ENCODE measurements around the gene DOCK6.

The DOCK6 gene

DNA sequence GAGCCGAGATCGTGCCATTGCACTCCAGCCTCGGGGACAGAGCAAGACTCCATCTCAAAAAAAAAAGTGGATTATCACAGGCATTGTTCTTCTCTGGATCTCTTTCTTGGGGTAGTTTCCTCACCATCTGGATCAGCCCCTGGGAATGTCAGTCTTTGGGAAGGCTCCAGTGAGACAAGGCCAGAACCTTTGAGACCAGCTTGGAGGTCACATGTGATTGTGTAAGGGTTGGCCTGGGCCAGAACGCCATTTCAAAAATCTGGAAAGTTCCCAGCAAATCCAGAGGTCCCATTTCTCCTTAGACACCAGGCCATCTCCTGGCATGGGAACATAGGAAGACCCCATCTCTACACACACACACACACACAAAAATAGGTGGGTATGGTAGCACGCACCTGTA lies 37.2 kb downstream of the DOCK6 start:
- no peak for DNase-seq (ENCODE audit: low read depth)

DNA sequence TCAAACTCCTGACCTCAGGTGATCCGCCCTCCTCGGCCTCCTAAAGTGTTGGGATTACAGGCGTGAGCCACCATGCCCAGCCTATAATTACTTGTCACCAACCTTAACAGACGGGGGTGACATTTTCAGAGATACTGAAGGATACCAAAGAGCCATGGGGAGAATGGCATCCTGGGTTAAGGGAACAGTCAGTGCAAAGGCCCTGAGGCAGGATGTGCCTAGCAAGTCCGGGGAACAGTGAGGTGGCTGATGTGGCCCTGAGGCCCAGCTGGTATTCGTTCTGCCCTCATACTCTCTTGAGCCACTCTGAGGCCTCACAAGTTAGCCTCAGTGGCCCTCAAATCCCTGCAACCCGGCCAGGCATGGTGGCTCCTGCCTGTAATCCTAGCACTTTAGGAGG lies 37.9 kb downstream of the DOCK6 start:
- DNase-seq (ENCODE audit: low read depth) = no peak

DNA sequence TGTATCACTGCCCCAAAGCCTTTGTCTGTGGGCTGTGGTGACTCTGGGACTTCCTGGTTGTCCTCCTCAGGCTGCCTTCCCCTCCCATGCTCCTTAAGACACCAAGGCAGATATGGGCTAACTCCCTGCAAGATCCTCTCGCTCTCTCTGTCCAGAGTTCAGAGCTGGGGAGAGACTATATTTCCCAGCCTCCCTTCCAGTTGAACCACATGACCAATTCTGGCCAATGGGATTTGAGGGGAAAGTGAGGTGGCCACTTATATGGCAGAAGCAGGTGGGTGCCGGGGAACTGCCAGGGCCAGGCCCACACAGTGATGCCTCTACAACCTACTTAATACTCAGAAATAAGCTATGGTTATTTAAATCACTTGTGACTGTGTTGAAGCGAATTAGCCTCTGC lies 39.1 kb downstream of the DOCK6 start:
- DNase-seq (ENCODE audit: low read depth) = no peak

DNA sequence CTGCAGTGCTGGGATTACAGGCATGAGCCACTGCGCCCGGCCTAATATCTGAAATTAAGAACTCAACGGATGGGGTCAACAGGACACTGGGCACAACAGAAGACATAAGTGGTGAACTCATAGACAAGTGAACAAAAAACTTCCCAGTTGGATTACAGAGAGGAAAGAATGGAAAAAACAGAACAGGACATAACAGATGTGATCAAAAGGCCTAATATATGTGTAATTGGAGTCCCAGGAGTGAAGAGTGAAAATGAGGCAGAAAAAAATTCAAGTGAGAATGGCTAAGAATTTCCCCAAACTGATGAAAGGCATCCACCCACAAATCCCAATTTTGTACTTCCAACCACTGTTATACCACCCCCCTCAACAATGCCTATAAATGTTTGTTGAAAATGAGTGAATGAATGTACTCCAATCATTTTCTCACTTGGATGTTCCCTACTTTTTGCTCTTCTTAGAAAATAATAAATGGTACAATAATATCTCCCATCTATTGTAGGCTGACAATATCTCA lies 41.2 kb downstream of the DOCK6 start:
- no peak for DNase-seq (ENCODE audit: low read depth)

DNA sequence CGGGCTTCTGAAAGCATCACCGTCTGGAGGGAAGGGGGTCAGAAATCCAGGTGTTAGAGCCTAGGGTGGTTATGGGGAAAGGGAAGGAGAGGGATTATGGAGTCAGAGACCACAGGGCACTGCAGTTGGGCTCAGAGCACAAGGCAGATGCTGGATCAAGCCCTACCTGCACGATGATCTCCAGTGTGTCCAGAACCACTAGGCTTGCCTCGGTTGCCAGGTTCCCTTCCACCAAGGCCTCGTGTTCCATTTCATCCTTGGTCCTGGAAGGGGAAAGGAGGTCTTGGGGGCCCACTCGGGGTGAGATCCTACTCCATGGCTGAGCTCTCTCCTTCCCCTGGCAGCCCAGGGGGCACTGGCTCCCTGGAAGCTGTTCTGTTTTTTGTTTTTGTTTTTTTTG lies 47.9 kb downstream of the DOCK6 start:
- no peak for DNase-seq (ENCODE audit: low read depth)

DNA sequence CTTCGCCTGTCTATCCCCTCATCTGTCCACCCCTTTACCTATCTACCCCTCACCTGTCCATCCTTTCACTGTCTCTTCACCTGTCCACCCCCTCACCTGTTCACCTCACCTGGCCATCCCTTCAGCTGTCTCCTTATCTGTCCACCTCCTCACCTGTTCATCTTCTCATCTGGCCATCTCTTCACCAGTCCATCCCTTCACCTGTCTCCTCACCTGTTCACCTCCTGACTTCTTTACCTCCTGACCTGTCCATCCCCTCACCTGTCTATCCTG lies 51.7 kb downstream of the DOCK6 start:
- DNase-seq (ENCODE audit: low read depth) = no peak

DNA sequence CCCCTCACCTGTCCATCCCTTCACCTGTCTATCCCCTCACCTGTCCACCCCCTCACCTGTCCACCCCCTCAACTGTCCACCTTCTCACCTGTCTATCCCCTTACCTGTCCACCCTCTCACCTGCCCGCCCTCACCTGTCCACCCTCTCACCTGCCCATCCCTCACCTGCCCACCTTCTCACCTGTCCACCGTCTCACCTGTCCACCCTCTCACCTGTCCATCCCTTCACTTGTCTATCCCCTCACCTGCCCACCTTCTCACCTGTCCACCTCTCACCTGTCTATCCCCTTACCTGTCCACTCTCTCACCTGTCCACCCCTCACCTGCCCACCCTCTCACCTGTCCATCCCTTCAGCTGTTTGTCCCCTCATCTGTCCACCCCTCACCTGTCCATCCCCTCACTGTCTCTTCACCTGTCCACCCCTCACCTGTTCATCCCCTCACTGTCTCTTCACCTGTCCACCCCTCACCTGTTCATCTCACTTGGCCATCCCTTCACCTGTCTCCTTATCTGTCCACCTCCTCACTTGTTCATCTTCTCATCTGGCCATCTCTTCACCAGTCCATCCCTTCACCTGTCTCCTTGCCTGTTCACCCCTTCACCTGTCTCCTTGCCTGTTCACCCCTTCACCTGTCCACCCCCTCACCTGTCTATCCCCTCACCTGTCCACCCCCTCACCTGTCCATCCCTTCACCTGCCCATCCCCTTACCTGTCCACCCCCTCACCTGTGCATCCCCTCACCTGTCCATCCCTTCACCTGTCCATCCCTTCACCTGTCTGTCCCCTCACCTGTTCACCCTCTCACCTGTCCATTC lies 52.3 kb downstream of the DOCK6 start:
- DNase-seq (ENCODE audit: low read depth) = no peak

DNA sequence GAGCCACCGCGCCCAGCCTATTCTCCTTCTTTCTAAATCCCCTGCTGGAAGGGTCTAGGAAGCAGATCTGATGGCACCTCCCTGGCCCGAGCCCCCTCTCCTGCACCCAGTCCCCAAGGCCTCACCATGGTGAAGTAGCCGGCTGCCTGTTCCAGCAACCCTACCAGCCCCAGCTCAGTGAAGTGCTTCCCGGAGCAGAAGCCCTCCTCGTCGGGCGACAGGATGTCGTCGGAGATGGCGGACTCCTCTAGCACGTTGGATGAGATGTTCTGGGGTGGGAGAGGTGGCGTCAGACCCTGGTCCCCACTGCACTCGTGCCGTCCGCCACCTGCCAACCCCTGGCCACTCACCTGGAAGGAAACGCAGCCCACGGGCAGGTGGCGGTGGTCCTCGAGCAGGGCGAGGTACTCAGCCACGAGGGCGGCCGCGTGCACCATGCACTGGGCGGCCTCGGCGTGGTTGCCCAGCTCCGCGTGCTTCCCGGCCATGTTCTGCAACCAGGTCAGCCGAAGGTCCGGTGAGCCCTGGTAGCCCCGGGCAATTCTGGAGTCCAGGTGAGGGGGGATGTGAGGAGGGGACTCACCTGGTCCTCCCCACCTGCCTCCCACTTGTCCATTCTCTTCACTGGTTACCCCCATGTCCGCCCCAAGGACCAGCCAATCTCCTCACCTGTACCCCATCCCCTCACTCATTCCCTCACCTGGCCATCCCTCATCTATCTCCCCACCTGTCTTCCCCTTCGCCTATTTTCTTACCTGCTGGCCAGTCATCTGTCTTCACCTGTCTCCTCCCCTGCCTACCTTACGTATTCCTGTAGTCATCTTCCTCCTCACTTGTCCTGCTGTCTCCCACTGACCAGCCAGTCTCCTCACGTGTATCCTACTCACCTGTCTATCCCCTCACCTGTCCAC lies 53.5 kb downstream of the DOCK6 start:
- no peak for DNase-seq (ENCODE audit: low read depth)

DNA sequence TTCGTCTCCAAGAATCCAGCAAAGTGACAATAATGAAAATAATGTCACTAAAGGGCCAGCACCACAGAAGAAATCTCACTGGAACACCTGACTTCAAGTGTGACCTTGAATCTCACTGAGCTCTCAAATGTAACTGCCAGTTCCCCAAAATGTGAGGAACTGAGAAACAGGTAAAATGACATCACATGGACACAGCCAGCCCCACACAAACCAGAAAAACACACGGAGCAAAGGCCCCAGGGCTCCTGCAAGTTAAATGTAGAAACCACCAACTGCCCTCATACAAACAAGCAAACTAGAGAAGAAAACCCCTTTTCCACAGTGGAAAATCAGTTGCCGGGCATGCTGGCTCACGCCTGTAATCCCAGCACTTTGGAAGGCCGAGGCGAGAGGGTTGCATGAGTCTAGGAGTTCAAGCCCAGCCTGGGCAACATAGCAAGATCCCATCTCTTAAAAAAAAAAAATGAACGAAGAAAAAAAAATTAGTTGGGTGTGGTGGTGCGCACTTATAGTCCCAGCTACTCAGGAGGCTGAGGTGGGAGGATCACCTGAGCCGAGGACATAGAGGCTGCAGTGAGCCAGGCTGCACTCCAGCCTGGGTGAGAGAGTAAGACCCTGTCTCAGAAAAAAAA lies 56.3 kb downstream of the DOCK6 start:
- no peak for DNase-seq (ENCODE audit: low read depth)

DNA sequence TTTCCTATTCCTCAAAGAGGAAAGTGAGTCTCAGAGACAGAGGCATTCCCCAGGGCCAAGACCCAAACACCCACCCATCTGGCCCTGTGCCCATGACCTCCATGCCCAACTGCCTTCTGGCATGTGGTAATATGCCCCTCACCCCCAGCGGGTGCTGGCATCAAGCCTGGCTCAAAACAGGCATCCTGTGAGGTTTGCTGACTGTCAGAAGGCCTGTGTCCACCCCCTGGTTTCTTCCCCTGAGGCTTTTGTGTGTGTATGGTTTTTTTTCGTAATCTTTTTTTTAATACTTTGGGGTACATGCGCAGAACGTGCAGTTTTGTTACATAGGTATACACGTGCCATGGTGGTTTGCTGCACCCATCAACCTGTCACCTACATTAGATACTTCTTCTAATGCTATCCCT lies 57.4 kb downstream of the DOCK6 start:
- DNase-seq (ENCODE audit: low read depth) = no peak

DNA sequence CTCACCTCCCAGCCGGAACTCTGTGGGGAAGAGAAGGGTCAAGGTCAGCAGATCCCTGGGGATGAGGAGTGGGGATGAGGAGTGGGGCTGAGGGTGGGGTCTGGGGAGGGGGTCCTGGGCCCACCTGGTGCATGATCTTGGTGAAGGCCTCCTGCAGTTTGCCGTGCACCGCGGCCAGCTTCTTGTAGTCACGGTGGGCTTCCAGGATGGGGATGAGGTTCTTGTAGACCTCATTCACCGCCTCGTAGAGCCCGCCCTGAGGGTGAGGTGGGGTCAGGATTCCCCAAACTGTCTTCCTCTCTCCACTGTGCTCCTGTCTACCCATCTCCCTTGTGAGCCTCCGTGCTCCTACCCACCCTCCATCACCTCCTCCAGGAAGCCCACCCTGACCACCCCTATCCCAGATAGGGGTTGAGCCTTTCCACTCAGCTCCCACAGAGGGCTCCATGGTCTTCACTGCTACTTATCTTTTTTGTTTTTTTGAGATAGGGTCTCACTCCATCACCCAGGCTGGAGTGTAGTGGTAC lies 58.2 kb downstream of the DOCK6 start:
- no peak for DNase-seq (ENCODE audit: low read depth)

DNA sequence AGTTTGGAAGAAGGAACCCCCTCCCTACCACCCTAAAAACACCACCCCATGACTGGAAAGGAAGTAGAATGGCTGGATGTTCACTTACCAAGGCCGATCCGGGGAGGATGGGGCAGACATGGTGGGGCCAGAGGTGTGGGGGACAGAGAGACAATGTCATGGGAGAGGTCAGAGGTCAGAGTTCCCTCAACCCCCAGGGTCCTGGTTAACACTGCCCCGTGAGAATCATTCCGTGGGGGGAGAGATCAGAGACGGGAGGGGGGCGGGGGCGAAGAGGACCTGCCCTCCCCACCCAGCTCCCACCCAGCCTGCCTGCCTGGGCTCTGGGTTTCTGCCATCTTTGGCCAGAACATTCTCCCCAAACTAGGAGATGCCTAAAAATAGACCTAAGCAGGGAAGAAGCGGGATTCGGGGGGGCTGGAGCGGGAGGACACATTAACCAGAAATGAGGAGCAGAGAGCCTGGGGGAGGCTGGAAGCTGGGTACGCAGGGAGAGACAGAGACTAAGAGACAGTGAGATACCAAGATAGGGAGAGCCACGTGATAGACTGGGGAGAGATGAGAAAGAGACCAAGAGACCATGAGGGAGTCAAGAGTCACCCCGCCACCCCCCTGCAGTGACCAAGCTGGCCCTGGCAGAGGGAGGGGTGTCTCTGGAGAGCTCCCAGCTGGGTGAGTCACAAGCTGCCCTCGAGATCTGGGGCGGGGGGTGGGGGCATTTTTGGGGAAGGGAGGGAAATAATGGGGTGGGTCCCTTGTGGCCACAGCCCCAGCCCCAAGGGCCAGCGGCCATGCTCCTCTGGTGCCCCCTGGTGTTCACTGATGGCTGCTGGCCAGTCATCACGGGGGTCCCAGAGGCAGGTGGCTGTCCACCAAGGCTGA lies 58.9 kb downstream of the DOCK6 start:
- DNase-seq (ENCODE audit: low read depth) = peak; percentile 13

DNA sequence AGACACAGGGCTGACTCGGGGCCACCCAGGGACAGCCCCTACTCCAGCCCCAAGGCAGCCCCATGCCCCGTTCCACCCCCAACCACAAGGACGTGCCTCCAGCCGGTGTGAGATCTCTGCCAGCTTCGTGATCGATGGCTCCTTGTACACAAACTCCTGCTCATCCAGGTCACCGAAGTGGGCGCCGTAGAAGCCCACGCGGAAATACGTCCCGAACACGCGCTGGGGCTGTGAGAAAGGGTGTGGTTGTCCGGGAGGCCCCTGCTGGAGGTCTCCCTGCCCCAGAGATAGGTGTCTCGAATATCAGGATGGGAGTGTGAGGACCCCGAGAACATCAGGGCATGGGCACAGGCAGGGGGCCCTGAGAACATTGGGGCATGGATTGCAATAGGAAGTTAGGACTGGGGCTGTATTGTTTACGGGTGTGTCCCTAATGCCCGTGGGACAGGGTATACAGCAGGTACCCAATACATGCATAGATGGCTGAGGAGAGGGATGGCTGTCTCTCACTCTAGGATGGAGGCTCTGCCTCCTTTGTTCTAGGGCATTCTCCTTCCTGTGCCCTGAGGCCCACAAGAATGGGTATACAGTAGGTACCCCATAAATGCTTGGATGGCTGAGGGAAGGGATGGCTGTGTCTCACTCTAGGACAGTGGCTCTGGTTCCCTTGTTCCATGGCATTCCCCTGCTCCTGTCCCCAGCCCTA lies 59.7 kb downstream of the DOCK6 start:
- no peak for DNase-seq (ENCODE audit: low read depth)

DNA sequence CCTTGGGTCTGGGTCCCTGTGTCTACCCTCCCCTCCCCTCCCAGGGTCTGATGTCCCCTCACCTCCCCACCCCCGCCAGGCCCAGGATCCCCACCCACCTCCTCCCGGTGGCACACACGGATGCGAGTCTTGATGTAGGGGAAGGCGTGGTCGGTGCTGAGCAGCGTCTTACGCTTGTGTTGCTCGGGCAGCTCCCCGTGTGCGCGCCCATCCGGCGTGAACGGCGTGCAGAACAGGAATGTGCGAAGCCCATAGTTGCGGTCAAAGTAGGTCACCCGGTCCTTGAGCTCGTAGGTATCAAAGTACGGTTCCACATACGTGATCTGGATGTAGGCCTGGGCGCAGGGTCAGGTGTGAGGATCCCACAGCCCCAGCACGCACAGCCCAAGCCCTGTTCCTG lies 60.5 kb downstream of the DOCK6 start:
- no peak for DNase-seq (ENCODE audit: low read depth)

DNA sequence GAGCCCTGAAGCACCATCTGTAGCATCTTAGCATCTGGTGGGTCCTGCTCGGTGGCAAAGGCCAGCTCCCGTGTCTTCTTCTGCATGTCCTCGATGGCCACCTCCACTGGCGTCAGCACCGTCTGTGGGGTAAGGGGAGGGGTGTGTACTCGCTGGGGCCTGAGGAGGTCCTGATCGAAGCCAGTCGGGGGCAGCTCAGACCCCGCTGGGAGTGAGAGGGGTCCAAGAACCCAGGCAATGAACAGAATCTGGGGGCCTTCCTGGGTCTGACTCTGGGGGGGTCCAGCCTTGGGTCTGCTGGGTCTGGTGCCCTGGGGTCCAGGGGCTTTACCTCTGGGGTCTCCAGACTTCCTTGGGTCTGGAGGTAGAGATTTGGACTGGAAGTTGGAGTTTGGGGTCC lies 61.4 kb downstream of the DOCK6 start:
- DNase-seq (ENCODE audit: low read depth) = no peak

DNA sequence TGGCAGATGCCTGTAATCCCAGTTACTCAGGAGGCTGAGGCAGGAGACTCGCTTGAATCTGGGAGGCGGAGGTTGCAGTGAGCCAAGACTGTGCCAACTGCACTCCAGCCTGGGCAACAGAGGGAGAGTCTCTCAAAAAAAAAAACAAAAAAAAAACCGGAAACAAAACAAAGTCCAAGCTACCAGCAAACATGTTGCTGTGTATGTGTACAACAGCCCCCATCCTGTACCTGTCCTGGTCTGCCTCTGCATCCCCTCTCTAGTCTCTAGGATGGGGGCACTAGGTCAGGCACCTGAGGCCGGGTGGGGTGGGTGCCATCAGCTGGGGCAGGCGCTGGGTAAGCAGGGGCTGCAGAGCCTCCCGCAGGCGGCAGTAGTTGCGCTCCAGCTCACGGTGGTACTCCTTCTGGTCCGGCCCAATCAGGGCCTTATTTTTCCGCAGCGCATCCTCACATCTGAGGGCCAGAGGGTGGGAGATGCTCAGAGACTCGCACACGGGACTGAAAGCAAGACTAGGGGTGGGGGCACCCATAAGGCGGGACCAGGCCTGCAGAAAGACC lies 62.2 kb downstream of the DOCK6 start:
- DNase-seq (ENCODE audit: low read depth) = no peak

DNA sequence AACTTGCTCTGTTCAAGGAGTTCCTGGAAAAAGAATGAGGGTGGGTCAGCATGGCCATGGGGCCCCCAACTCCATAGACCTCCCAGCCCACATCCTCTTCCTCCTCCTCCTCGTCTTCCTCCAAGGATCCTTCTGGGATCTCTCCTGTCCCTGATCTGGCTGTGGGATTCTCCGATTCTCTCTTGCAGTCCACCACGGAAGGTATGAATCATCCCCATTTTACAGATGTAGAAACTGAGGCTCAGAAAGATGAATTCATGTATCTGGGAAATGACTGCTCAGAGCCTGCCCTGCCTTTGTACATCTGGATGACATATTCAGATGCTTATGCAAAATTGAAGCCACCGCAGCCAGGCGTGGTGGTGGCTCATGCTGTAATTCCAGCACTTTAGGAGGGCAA lies 62.8 kb downstream of the DOCK6 start:
- no peak for DNase-seq (ENCODE audit: low read depth)

DNA sequence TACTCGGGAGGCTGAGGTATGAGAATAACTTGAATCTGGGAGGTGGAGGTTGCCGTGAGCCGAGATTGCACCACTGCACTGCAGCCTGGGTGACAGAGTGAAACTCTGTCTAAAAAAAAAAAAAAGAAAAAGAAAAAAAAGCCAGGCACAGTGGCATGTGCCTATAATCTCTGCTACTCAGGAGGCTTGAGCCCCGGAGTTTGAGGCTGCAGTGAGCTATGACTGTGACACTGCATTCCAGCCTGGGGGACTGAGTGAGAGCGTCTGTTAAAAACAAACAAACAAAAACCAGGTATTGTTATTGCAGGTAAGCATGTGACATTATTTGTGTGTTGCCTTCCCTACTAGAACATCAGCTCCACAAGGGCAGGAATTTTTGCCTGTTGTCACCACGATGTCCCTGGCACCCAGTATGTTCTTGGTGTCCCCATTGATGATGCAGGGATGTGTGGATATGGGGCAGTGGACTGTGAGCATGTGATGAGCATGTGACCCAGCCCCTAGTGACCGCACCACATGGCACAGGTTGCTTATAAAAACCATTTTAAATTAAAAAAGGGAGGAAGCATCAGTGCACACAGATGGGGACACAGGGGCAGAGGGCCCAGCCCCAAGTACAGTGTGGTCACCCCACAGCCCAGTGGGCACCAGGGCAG lies 63.4 kb downstream of the DOCK6 start:
- no peak for DNase-seq (ENCODE audit: low read depth)

DNA sequence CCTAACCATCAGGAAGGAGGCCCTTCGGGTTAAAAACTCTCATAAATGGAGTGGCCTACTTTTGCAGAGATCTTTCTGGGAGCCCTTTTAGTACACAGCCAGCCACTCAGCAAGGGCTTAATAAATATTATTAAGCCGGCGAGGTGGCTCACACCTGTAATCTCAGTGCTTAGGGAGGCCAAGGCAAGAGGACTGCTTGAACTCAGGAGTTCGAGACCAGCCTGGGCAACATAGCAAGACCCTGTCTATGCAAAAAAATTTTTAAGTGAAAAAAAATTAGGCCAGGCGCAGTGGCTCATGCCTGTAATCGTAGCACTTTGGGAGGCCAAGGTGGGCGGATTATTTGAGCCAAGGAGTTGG lies 64.2 kb downstream of the DOCK6 start:
- no peak for DNase-seq (ENCODE audit: low read depth)
